Measurements from ENCODE around the gene GOLM1.

GOLM1 gene

GRCh38 chr9:85984457-85984856, 114.9 kb downstream of the GOLM1 start:
- DNase-seq (ENCODE audit: low read depth, low spot score) = no peak

GRCh38 chr9:85981369-85981768, 118.0 kb downstream of the GOLM1 start:
- DNase-seq (ENCODE audit: low read depth, low spot score) = no peak

- no peak for DNase-seq (ENCODE audit: low read depth, low spot score)
Observed at GRCh38 chr9:85978496-85978895, 120.9 kb downstream of the GOLM1 start.
